Measurements from ENCODE around the gene ABTB1. TPM values are rescaled to one million over a fixed set of nuclear protein-coding genes. Genes with fewer than 3 reads are reported as not detected.

ABTB1 gene
- total RNA-seq, 4 donors from 2014 or later, result 25.3 to 50.3 (median 35.8) TPM

DNA sequence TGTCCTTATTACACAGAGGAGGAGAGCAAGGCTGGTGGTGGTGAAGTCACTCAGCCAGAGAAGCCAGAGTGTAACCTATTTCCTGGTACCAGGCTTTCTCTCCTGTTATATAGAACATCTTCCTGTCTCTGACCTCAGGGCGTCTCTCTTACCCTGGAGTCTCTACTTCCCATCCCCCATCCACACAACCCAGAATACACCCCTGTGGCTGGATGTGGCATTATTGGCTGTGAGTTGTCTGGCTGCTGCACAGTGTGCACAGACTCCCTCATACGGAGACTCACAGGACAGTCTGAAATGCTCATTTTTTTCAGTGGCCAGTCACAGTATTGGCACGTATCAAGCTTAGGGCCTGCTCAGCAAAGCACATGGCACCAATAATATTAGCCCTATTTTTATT is 35.2 kb upstream of the ABTB1 start:
- H3K27me3 ChIP-seq, result peaks cover 5% of the 10 kb centered on the region
- no peak overlapping the region for H3K27ac ChIP-seq
- no peaks in the 10 kb centered on the region for H3K9me3 ChIP-seq
- no peak overlapping the region for H3K4me3 ChIP-seq
- no peaks in the 10 kb centered on the region for H3K36me3 ChIP-seq
- ATAC-seq, result no peak
- no peak for TF ChIP-seq POLR2AphosphoS5 (IDR thresholded peaks at IDR 0.05)
- no peak for TF ChIP-seq EP300 (IDR thresholded peaks at IDR 0.05)
- TF ChIP-seq, protein P1, sequence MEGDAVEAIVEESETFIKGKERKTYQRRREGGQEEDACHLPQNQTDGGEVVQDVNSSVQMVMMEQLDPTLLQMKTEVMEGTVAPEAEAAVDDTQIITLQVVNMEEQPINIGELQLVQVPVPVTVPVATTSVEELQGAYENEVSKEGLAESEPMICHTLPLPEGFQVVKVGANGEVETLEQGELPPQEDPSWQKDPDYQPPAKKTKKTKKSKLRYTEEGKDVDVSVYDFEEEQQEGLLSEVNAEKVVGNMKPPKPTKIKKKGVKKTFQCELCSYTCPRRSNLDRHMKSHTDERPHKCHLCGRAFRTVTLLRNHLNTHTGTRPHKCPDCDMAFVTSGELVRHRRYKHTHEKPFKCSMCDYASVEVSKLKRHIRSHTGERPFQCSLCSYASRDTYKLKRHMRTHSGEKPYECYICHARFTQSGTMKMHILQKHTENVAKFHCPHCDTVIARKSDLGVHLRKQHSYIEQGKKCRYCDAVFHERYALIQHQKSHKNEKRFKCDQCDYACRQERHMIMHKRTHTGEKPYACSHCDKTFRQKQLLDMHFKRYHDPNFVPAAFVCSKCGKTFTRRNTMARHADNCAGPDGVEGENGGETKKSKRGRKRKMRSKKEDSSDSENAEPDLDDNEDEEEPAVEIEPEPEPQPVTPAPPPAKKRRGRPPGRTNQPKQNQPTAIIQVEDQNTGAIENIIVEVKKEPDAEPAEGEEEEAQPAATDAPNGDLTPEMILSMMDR (IDR thresholded peaks at IDR 0.05), result no peak
- no peak for TF ChIP-seq POLR2A (IDR thresholded peaks at IDR 0.05)
- WGBS, 2 donors (ENCODE audit: low coverage in 1 of 2), result 58 to 65% methylated on average over 3 of the region's 3 CpGs
- no peaks in the 10 kb centered on the region for H3K4me1 ChIP-seq

DNA sequence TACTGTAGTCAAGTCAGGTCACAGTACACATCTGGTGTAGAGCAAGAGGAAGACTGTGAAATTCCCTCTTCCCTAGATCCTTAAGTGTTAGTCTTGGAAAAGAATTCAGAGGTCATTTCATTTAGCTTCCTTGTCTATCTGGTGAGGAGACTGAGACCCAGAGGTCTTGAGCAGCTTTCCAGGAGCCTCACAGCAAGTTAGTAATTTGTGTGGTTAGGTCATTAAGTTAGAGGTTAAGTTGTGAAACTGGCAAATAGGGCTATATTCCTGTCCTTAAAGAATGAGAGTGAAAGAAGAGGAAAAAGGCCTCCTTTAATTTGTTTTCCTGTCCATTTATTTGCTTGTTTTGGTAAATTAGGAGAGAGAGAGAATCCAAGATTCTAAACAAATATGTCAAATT is 34.8 kb upstream of the ABTB1 start:
- H3K27me3 ChIP-seq, result peaks cover 5% of the 10 kb centered on the region
- no peaks in the 10 kb centered on the region for H3K4me1 ChIP-seq
- H3K9me3 ChIP-seq, result no peaks in the 10 kb centered on the region
- H3K27ac ChIP-seq, result no peak overlapping the region
- TF ChIP-seq POLR2AphosphoS5 (IDR thresholded peaks at IDR 0.05) (no peak), EP300 (IDR thresholded peaks at IDR 0.05) (no peak), POLR2A (IDR thresholded peaks at IDR 0.05) (no peak)
- TF ChIP-seq, protein P1 (IDR thresholded peaks at IDR 0.05), result no peak
- no peaks in the 10 kb centered on the region for H3K36me3 ChIP-seq
- no peak overlapping the region for H3K4me3 ChIP-seq
- ATAC-seq, result no peak

DNA sequence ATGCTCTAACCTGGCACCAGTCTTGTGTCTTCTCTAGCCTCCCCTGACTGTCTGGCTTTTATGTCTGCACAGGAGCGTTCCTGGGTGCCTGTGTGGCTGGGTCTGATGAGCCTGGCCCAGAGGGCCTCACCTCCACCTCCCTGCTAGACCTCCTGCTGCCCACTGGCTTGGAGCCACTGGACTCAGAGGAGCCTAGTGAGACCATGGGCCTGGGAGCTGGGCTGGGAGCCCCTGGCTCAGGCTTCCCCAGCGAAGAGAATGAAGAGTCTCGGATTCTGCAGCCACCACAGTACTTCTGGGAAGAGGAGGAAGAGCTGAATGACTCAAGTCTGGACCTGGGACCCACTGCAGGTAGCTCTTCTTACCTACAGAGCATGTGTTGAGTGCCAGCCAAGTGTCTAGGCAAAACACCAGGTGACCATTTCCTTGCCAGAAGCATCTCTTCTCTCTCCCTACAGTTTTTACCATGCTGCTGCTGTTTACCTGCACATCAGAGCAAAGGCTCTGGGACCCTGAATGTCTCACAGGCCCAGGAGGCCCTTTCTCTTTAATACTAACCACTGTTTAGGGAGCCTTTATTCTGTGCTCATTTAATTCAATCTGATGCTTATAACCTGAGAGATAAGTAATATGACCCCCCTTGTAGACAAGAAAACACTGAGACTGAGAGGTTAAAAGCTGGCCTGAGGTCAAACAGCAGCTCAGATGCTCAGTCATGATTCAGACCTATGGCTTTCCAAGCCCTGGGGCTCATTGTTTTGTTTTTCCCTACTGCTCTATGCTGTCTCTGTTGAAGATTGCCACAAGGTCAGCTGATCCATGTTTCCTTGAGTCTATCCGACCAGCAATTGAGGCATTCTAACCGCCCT is 33.3 kb upstream of the ABTB1 start:
- 100% methylated on average over 2 of the region's 5 CpGs; no CpG with 5 or more reads in 1 of the 2 donors for WGBS, 2 donors (ENCODE audit: low coverage in 1 of 2)
- no peaks in the 10 kb centered on the region for H3K36me3 ChIP-seq
- no peaks in the 10 kb centered on the region for H3K4me1 ChIP-seq
- H3K27ac ChIP-seq, result no peak overlapping the region
- TF ChIP-seq POLR2AphosphoS5 (IDR thresholded peaks at IDR 0.05) (no peak), EP300 (IDR thresholded peaks at IDR 0.05) (no peak), POLR2A (IDR thresholded peaks at IDR 0.05) (no peak)
- TF ChIP-seq, protein P1 (IDR thresholded peaks at IDR 0.05), result no peak
- ATAC-seq, result no peak
- no peaks in the 10 kb centered on the region for H3K9me3 ChIP-seq
- no peaks in the 10 kb centered on the region for H3K27me3 ChIP-seq
- no peak overlapping the region for H3K4me3 ChIP-seq

DNA sequence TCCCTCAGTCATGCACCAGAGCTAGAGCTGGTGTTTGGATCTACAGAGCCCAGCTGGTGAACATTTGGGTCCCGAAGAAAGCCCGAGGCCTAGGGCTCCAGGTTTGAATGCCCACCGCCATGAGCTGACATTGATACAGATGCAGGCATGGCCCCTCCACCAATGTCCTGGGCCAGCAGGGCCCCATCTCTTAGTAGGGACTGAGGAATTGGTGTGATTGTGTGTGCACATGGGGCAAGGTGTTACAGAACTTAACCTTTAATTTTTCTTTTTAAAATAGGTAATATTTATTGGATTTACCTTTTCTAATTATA is 32.8 kb upstream of the ABTB1 start:
- ATAC-seq, result no peak
- 93 to 100% methylated on average over 2 of the region's 3 CpGs for WGBS, 2 donors (ENCODE audit: low coverage in 1 of 2)
- Histone ChIP-seq H3K36me3 (no peaks in the 10 kb centered on the region), H3K27me3 (no peaks in the 10 kb centered on the region), H3K4me3 (no peak overlapping the region), H3K9me3 (no peaks in the 10 kb centered on the region), H3K4me1 (no peaks in the 10 kb centered on the region), H3K27ac (no peak overlapping the region)
- no peak for TF ChIP-seq EP300 (IDR thresholded peaks at IDR 0.05)
- no peak for TF ChIP-seq POLR2AphosphoS5 (IDR thresholded peaks at IDR 0.05)
- TF ChIP-seq, protein P1 (IDR thresholded peaks at IDR 0.05), result no peak
- no peak for TF ChIP-seq POLR2A (IDR thresholded peaks at IDR 0.05)

All from gastroesophageal sphincter (tissue), 4 donors.